Measurements from ENCODE around the gene SNX9. TPM values are rescaled to one million over a fixed set of nuclear protein-coding genes. Genes with fewer than 3 reads are reported as not detected.

Gene SNX9
- total and polyA plus RNA-seq, 2 of the 4 experiments (the other 2 are of a cell fraction), result 35.3 to 41.2 TPM

DNA sequence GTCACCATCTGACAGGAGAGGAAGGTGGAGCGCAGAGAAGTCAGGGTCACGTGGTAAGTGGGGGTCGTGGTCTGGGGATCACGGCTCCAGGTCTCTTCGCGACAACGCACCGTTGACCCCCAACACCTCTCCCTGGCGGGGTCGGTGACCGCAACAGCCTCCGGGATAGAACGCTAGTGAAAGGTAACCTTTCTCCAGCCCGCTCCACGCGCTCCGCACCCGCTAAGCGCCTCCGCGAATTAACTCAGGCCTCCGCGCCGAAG, 158.0 kb downstream of the SNX9 start:
- H3K23ac ChIP-seq (ENCODE audit: low read depth, low read length), result peak overlapping the region; percentile 35; the same call in 1 of the 2 replicates
- H3K9ac ChIP-seq (ENCODE audit: low read depth, low read length), result peak overlapping the region; percentile 19; the same call in 1 of the 2 replicates
- no peaks in the 10 kb centered on the region for H3K9me3 ChIP-seq (ENCODE audit: control insufficient read depth, insufficient read depth, low read length)
- H3K27ac ChIP-seq (ENCODE audit: insufficient read depth, low read length), result peak overlapping the region; percentile 65
- peaks cover 13% of the 10 kb centered on the region for H3K9me1 ChIP-seq (ENCODE audit: insufficient read depth, low read length)
- dilution Hi-C loops (cut with HindIII; ENCODE audit: low sequenced_read_pairs, unreplicated experiment), result no loop called here
- TF ChIP-seq USF2 (IDR thresholded peaks at IDR 0.05; ENCODE audit: low read depth, low read length) (peak; percentile 6; the same call in 1 of the 2 replicates), RFX5 (IDR thresholded peaks at IDR 0.05; ENCODE audit: low read depth, low read length) (no peak)
- ATAC-seq (ENCODE audit: low read depth) (no peak), DNase-seq (no peak)
- CTCF ChIA-PET, result interaction anchor here (0.8 kb wide), 1 partner anchor 10 kb away, joined by 3 read pairs; no protein-coding TSS in a partner anchor
- H3K36me3 ChIP-seq (ENCODE audit: control insufficient read depth, insufficient read depth, low read length), result no peaks in the 10 kb centered on the region; the same call in 1 of the 2 replicates
- peak overlapping the region; percentile 61 for H3K14ac ChIP-seq (replicated peaks; ENCODE audit: low read depth, low read length)
- H3K79me1 ChIP-seq (ENCODE audit: low read depth in 1 of 2, low read length in 2 of 2), result peaks cover 9 to 29% of the 10 kb centered on the region in 2 experiments
- BruUV-seq (replicated peaks), result no TSS peak
- H4K8ac ChIP-seq (ENCODE audit: low read depth in 2 of 2, low read length in 2 of 2), result peak overlapping the region; percentile 92 to 97
- POLR2A ChIA-PET (ENCODE audit: unreplicated experiment), result interaction anchor here (0.6 kb wide), 1 partner anchor 45 kb away, joined by 3 read pairs; no protein-coding TSS in a partner anchor
- H4K5ac ChIP-seq (ENCODE audit: low read depth, low read length), result peak overlapping the region; percentile 72
- peak overlapping the region; percentile 90 for H2BK15ac ChIP-seq (ENCODE audit: low read depth, low read length)
- peak overlapping the region; percentile 91 for H2AFZ ChIP-seq (replicated peaks; ENCODE audit: low read length, poor library complexity)
- peak overlapping the region; percentile 61; the same call in 1 of the 2 replicates for H3K56ac ChIP-seq (ENCODE audit: extremely low read depth, insufficient read depth, low read length)
- H3K4me2 ChIP-seq (ENCODE audit: low read depth, low read length), result peak overlapping the region; percentile 72
- peak overlapping the region; percentile 94 for H4K91ac ChIP-seq (ENCODE audit: insufficient read depth, low read depth, low read length)
- peaks cover 28% of the 10 kb centered on the region for H3K4me1 ChIP-seq (ENCODE audit: control insufficient read depth, insufficient read depth, low read length)
- in situ Hi-C loops (cut with MboI; ENCODE audit: low sequenced_read_pairs), result no loop called here
- H4K20me1 ChIP-seq (ENCODE audit: insufficient read depth, low read length), result peaks cover 25% of the 10 kb centered on the region
- H2BK20ac ChIP-seq (ENCODE audit: low read depth, low read length), result peak overlapping the region; percentile 86
- H2AK9ac ChIP-seq (replicated peaks; ENCODE audit: low read depth, low read length, poor library complexity), result peak overlapping the region; percentile 88
- peak overlapping the region; percentile 64 for H3K18ac ChIP-seq (ENCODE audit: low read depth, low read length)
- H3K4ac ChIP-seq (ENCODE audit: low read depth, low read length), result peak overlapping the region; percentile 96
- H2AK5ac ChIP-seq (ENCODE audit: low read depth, low read length), result peak overlapping the region; percentile 96
- H3K27me3 ChIP-seq (ENCODE audit: control insufficient read depth, insufficient read depth, low read length), result no peaks in the 10 kb centered on the region
- H3K4me3 ChIP-seq (ENCODE audit: insufficient read depth, low read depth, low read length), result peak overlapping the region; percentile 73
- peak overlapping the region; percentile 97 for H2BK120ac ChIP-seq (ENCODE audit: low read depth, low read length)
- H2BK5ac ChIP-seq (ENCODE audit: low read depth, low read length, poor library complexity, severe bottlenecking), result peak overlapping the region; percentile 75
- 22% methylated on average over 18 of the region's 24 CpGs; no CpG with 5 or more reads in 1 of the 2 experiments for WGBS, 2 experiments (ENCODE audit: extremely low coverage in 2 of 2, insufficient read length in 1 of 2)
- intact Hi-C loops (cut with micrococcal nuclease), result loop anchor here (5.0 kb wide), 1 partner anchor 61 kb away; no protein-coding TSS in a partner anchor

Data from IMR-90 (cell line).